A549 treated with RU486 at 1 μM for 4 hours (cell line): Measurements from ENCODE around the gene UFL1. TPM values are rescaled to one million over a fixed set of nuclear protein-coding genes. Genes with fewer than 3 reads are reported as not detected.

Source experiments
- total RNA-seq: library from RNA; stranded (reverse); fragments of 200-300 nt; extraction: Qiagen RNA extraction; gene quantifications from 5 replicates; pipeline ENCODE4 v1.2.3, GENCODE V29; 2022; ENCODE audit warnings: low read depth

The UFL1 gene
- total RNA-seq: 3.9 to 10.6 TPM (median 8.3 TPM) in 5 replicates

GRCh38 chr6:96521644-96522464, at the start of gene UFL1:
UFL1 (plus strand) TSS chr6:96521806; CDS start chr6:96521874, 68 bp downstream.

GRCh38 chr6:96562886-96563285, 41.3 kb downstream of the UFL1 start, which contains the start of gene FHL5:
FHL5 (plus strand) TSS chr6:96563128; CDS start chr6:96603614, 40,486 bp downstream.

Other genes starting within 250 kb of the UFL1 start
- not detected in 5 replicates for gene FHL5, start 41.3 kb downstream of the UFL1 start, total RNA-seq